Smooth muscle cell (in vitro differentiated cells): ENCODE measurements around the gene TADA1. TPM values are rescaled to one million over a fixed set of nuclear protein-coding genes. Genes with fewer than 3 reads are reported as not detected.

Experiments used
- DNase-seq: peaks from one replicate; lab custom pipeline; 2025; ENCODE audit not compliant: unreplicated experiment; lab: John Stamatoyannopoulos, UW
- H2AFZ ChIP-seq: fragments of 200-600 bp; sonication (generic); 2 replicates; pipeline ENCODE4 v1.6.0; 2016; ENCODE audit warnings: antibody characterized with exemption, low read depth, mild to moderate bottlenecking
- H3F3A ChIP-seq: fragments of 200-600 bp; sonication (generic); 2 replicates; pipeline ENCODE4 v1.6.0; 2017; ENCODE audit warnings: antibody characterized with exemption, low read depth
- H3K27ac ChIP-seq: fragments of 200-600 bp; sonication (generic); 2 replicates; pipeline ENCODE4 v1.5.1; 2016; ENCODE audit warnings: low read depth, mild to moderate bottlenecking
- H3K27me3 ChIP-seq: fragments of 200-600 bp; sonication (generic); 2 replicates; pipeline ENCODE4 v1.6.1; 2016; ENCODE audit warnings: low read depth, mild to moderate bottlenecking
- H3K36me3 ChIP-seq: fragments of 200-600 bp; sonication (generic); 2 replicates; pipeline ENCODE4 v1.5.1; 2016; ENCODE audit warnings: low read depth
- H3K4me1 ChIP-seq: fragments of 200-600 bp; sonication (generic); 2 replicates; pipeline ENCODE4 v1.5.1; 2016; ENCODE audit warnings: low read depth
- H3K4me2 ChIP-seq: fragments of 200-600 bp; sonication (generic); 2 replicates; pipeline ENCODE4 v1.6.0; 2016; ENCODE audit warnings: mild to moderate bottlenecking
- H3K4me3 ChIP-seq: fragments of 200-600 bp; sonication (generic); 2 replicates; pipeline ENCODE4 v1.5.1; 2016; ENCODE audit warnings: mild to moderate bottlenecking
- H3K79me2 ChIP-seq: fragments of 200-600 bp; sonication (generic); 2 replicates; pipeline ENCODE4 v1.6.0; 2016; ENCODE audit warnings: low read depth, mild to moderate bottlenecking
- H3K9ac ChIP-seq: fragments of 200-600 bp; sonication (generic); 2 replicates; pipeline ENCODE4 v1.6.0; 2016; ENCODE audit warnings: low read depth
- H3K9me3 ChIP-seq: fragments of 200-600 bp; sonication (generic); replicated peaks from 2 replicates; pipeline ENCODE4 v1.5.1; 2016; ENCODE audit warnings: low read depth
- H4K20me1 ChIP-seq: fragments of 200-600 bp; sonication (generic); 2 replicates; pipeline ENCODE4 v1.6.0; 2016; ENCODE audit warnings: low read depth
- CTCF ChIP-seq: fragments of 200-600 bp; sonication (generic); IDR thresholded peaks from 2 replicates; pipeline ENCODE4 v1.5.1; 2017; ENCODE audit warnings: borderline replicate concordance, mild to moderate bottlenecking, antibody characterized with exemption; ENCODE audit not compliant: insufficient read depth, poor library complexity, severe bottlenecking
- WGBS: methylation state at CpG from one replicate; pipeline ENCODE4 v1.1.7; 2016; ENCODE audit warnings: low lambda C conversion rate; 5-methylcytosine and 5-hydroxymethylcytosine counted together
- polyA plus RNA-seq: library from polyadenylated mRNA; unstranded; fragments of >200 nt; fragmentation: Nextera tagmentation; extraction: Ambion mirVana; gene quantifications from 2 replicates; pipeline ENCODE4 v1.2.1, GENCODE V29; 2016
- total RNA-seq: library from RNA; depleted of rRNA; stranded (reverse); fragments of >200 nt; gene quantifications from 2 replicates; pipeline ENCODE4 v1.2.3, GENCODE V29; 2014

TADA1 gene
- total and polyA plus RNA-seq, 2 experiments from 2014 or later = 12.2 to 16.3 TPM

GRCh38 chr1:166843322-166843721 is 32.7 kb downstream of the TADA1 start:
- no peak overlapping the region for H3K4me2 ChIP-seq
- H3K9ac ChIP-seq = no peak overlapping the region
- peak overlapping the region; percentile 42 for H3K27ac ChIP-seq
- no peaks in the 10 kb centered on the region for H3K27me3 ChIP-seq
- H4K20me1 ChIP-seq = peaks cover 66% of the 10 kb centered on the region
- H3K4me1 ChIP-seq = peaks cover 17% of the 10 kb centered on the region
- H3K36me3 ChIP-seq = peaks cover 15% of the 10 kb centered on the region
- 84% methylated on average over 6 of the region's 6 CpGs for WGBS
- peaks cover 6% of the 10 kb centered on the region for H3K79me2 ChIP-seq
- no peaks in the 10 kb centered on the region for H3K9me3 ChIP-seq
- H3F3A ChIP-seq = peaks cover 4% of the 10 kb centered on the region
- H3K4me3 ChIP-seq = no peak overlapping the region
- H2AFZ ChIP-seq = no peak overlapping the region
- DNase-seq = no peak
- no peak for TF ChIP-seq CTCF

- 35% methylated on average over 16 of the region's 16 CpGs for WGBS
- Histone ChIP-seq H3K4me1 (peaks cover 20% of the 10 kb centered on the region), H3K27ac (peak overlapping the region; percentile 35), H3K9me3 (no peaks in the 10 kb centered on the region), H4K20me1 (peaks cover 40% of the 10 kb centered on the region), H3K79me2 (peaks cover 6% of the 10 kb centered on the region), H2AFZ (no peak overlapping the region), H3F3A (peaks cover 4% of the 10 kb centered on the region), H3K4me3 (peak overlapping the region; percentile 70), H3K9ac (peak overlapping the region; percentile 53), H3K36me3 (peaks cover 5% of the 10 kb centered on the region), H3K27me3 (no peaks in the 10 kb centered on the region), H3K4me2 (peak overlapping the region; percentile 91)
- DNase-seq = no peak
- no peak for TF ChIP-seq CTCF
These were observed 35.5 kb downstream of the TADA1 start for GRCh38 chr1:166840309-166841274.

GRCh38 chr1:166839600-166840308 is 36.3 kb downstream of the TADA1 start:
- peaks cover 20% of the 10 kb centered on the region for H3K4me1 ChIP-seq
- peak overlapping the region; percentile 70 for H3K4me3 ChIP-seq
- peaks cover 3% of the 10 kb centered on the region for H3K36me3 ChIP-seq
- H2AFZ ChIP-seq = no peak overlapping the region
- no peak for DNase-seq
- H4K20me1 ChIP-seq = peaks cover 34% of the 10 kb centered on the region
- H3F3A ChIP-seq = peaks cover 4% of the 10 kb centered on the region
- H3K9ac ChIP-seq = peak overlapping the region; percentile 53
- H3K27ac ChIP-seq = peak overlapping the region; percentile 35
- TF ChIP-seq CTCF = peak; percentile 11
- no peaks in the 10 kb centered on the region for H3K9me3 ChIP-seq
- 1% methylated on average over 23 of the region's 82 CpGs for WGBS
- peaks cover 6% of the 10 kb centered on the region for H3K79me2 ChIP-seq
- H3K4me2 ChIP-seq = peak overlapping the region; percentile 93
- H3K27me3 ChIP-seq = no peaks in the 10 kb centered on the region
